HepG2 (cell line): ENCODE results near the gene CXADR. TPM values are rescaled to one million over a fixed set of nuclear protein-coding genes. Genes with fewer than 3 reads are reported as not detected.
A peak's percentile ranks its signal among the peaks of the same experiment; 100 is the strongest.

ENCODE experiments used
- ASH2L ChIP-seq: fragments of 300-600, 200-600 bp; sonication (generic); IDR thresholded peaks from 2 replicates; pipeline ENCODE4 v1.7.0; 2017; ENCODE audit warnings: low read depth, mild to moderate bottlenecking, moderate library complexity, mixed read lengths, low read length; ENCODE audit not compliant: insufficient read length
- GATA4 ChIP-seq: sonication (generic); IDR thresholded peaks from 2 replicates; pipeline ENCODE4 v1.6.1; 2016; ENCODE audit warnings: antibody characterized with exemption, low read depth, borderline replicate concordance
- JARID2 ChIP-seq: sonication (generic); formaldehyde crosslinking; IDR thresholded peaks from 2 replicates; pipeline ENCODE4 v1.8.1; 2023; ENCODE audit warnings: missing genetic modification reagents, inconsistent platforms; ENCODE audit not compliant: insufficient replicate concordance
- MED1 ChIP-seq: sonication (generic); formaldehyde crosslinking; IDR thresholded peaks from 2 replicates; pipeline ENCODE4 v1.4.0; 2020; ENCODE audit warnings: missing genetic modification reagents
- NPAS2 ChIP-seq: sonication (generic); formaldehyde crosslinking; IDR thresholded peaks from 2 replicates; pipeline ENCODE4 v1.8.0; 2022; ENCODE audit warnings: mild to moderate bottlenecking, missing genetic modification reagents, borderline replicate concordance
- RXRB ChIP-seq: IDR thresholded peaks from 2 replicates; pipeline ENCODE4 v1.6.1; 2016; ENCODE audit warnings: borderline replicate concordance, missing genetic modification reagents, missing compliant biosample characterization
- STAT5B ChIP-seq: sonication (generic); formaldehyde crosslinking; IDR thresholded peaks from 2 replicates; pipeline ENCODE4 v1.4.0; 2020; ENCODE audit warnings: missing genetic modification reagents
- TBL1XR1 ChIP-seq: fragments of 150-350 bp; IDR thresholded peaks from 2 replicates; pipeline ENCODE4 v1.6.1; 2014; ENCODE audit warnings: borderline replicate concordance, low read length; ENCODE audit not compliant: partially characterized antibody
- TCF7 ChIP-seq: sonication (generic); IDR thresholded peaks from 2 replicates; pipeline ENCODE4 v1.6.1; 2016; ENCODE audit warnings: antibody characterized with exemption, low read depth
- ZFX ChIP-seq: sonication (generic); formaldehyde crosslinking; IDR thresholded peaks from 2 replicates; pipeline ENCODE4 v1.4.0; 2020; ENCODE audit warnings: mild to moderate bottlenecking, low read depth, missing genetic modification reagents, moderate library complexity
- ZNF335 ChIP-seq: sonication (generic); formaldehyde crosslinking; IDR thresholded peaks from 2 replicates; pipeline ENCODE4 v1.4.0; 2020; ENCODE audit warnings: missing genetic modification reagents
- ZNF33B ChIP-seq: sonication (generic); formaldehyde crosslinking; IDR thresholded peaks from 2 replicates; pipeline ENCODE4 v1.5.1; 2020; ENCODE audit warnings: mild to moderate bottlenecking, missing genetic modification reagents
- ZNF446 ChIP-seq: sonication (generic); formaldehyde crosslinking; IDR thresholded peaks from 2 replicates; pipeline ENCODE4 v1.5.0; 2020; ENCODE audit warnings: mild to moderate bottlenecking, missing genetic modification reagents
- ZNF646 ChIP-seq: sonication (generic); formaldehyde crosslinking; IDR thresholded peaks from 2 replicates; pipeline ENCODE4 v1.9.0; 2021; ENCODE audit warnings: mild to moderate bottlenecking, missing genetic modification reagents
- ZSCAN9 ChIP-seq: IDR thresholded peaks from 2 replicates; pipeline ENCODE4 v1.6.1; 2016; ENCODE audit warnings: borderline replicate concordance
- polyA plus RNA-seq, 8 experiments: library from polyadenylated mRNA; depleted of rRNA in 3 of 8; stranded (reverse) in 7 of 8; unstranded in 1 of 8; fragments of >200 nt; fragmentation: Illumina TruSeq in 4 of 8; extraction: Trizol in 4 of 8; gene quantifications; 2 replicates each; pipeline versions ENCODE4 v1.2.1 to v1.2.3, GENCODE V29; 2011 to 2016; ENCODE audit warnings: low read depth in 4 of 8, missing spikeins in 1 of 8, mixed read lengths in 1 of 8; ENCODE audit not compliant: insufficient read depth in 1 of 8
- total RNA-seq, 5 experiments: library from RNA; depleted of rRNA; stranded (reverse); fragments of >200 nt; fragmentation: Illumina TruSeq; extraction: Trizol; gene quantifications; 2 replicates each; pipeline ENCODE4 v1.2.3, GENCODE V29; 2016; ENCODE audit warnings: low read depth in 1 of 5
- TF ChIP-seq, protein P1 (sequence below): sonication (generic); formaldehyde crosslinking; IDR thresholded peaks from 2 replicates; pipeline ENCODE4 v1.4.0; 2020; ENCODE audit warnings: missing genetic modification reagents, borderline replicate concordance

CXADR gene
- total and polyA plus RNA-seq, 2 of the 13 experiments (the other 11 are each of a cell fraction or from before 2014, with no cell fraction given), result 86.8 to 110 TPM

- TF ChIP-seq MED1 (CRISPR knock-in tag) (peak; percentile 94), ZNF335 (CRISPR knock-in tag) (peak; percentile 30; the same call in 1 of the 2 replicates), GATA4 (peak; percentile 98), JARID2 (CRISPR knock-in tag) (no peak), ZSCAN9 (CRISPR knock-in tag) (peak; percentile 85; the same call in 1 of the 2 replicates), ZNF646 (no peak), TBL1XR1 (peak; percentile 67), ZNF33B (CRISPR knock-in tag) (no peak), ASH2L (peak; percentile 57), STAT5B (CRISPR knock-in tag) (peak; percentile 22; the same call in 1 of the 2 replicates), ZNF446 (CRISPR knock-in tag) (no peak), NPAS2 (CRISPR knock-in tag) (no peak), TCF7 (peak; percentile 99), ZFX (CRISPR knock-in tag) (no peak), RXRB (CRISPR knock-in tag) (peak; percentile 89)
- TF ChIP-seq, protein P1, sequence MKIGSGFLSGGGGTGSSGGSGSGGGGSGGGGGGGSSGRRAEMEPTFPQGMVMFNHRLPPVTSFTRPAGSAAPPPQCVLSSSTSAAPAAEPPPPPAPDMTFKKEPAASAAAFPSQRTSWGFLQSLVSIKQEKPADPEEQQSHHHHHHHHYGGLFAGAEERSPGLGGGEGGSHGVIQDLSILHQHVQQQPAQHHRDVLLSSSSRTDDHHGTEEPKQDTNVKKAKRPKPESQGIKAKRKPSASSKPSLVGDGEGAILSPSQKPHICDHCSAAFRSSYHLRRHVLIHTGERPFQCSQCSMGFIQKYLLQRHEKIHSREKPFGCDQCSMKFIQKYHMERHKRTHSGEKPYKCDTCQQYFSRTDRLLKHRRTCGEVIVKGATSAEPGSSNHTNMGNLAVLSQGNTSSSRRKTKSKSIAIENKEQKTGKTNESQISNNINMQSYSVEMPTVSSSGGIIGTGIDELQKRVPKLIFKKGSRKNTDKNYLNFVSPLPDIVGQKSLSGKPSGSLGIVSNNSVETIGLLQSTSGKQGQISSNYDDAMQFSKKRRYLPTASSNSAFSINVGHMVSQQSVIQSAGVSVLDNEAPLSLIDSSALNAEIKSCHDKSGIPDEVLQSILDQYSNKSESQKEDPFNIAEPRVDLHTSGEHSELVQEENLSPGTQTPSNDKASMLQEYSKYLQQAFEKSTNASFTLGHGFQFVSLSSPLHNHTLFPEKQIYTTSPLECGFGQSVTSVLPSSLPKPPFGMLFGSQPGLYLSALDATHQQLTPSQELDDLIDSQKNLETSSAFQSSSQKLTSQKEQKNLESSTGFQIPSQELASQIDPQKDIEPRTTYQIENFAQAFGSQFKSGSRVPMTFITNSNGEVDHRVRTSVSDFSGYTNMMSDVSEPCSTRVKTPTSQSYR (CRISPR knock-in tag), result peak; percentile 17; the same call in 1 of the 2 replicates
These were observed 29.6 kb downstream of the CXADR start (continued) for GRCh38 chr21:17542371-17543011.
